ENCODE measurements around the gene LIN7B. TPM values are rescaled to one million over a fixed set of nuclear protein-coding genes. Genes with fewer than 3 reads are reported as not detected.

Gene LIN7B
- 5.1 to 9.9 TPM (median 7.0 TPM) in 5 replicates for total RNA-seq (2022; extraction: Qiagen RNA extraction)

GRCh38 chr19:49113762-49114629 is at the start of gene LIN7B:
Gene LIN7B (plus strand): TSS chr19:49114370. CDS start chr19:49114405, 35 bp downstream.

GRCh38 chr19:49064768-49065611 is 49.2 kb upstream of the LIN7B start, which contains the start of gene NTF4:
Gene NTF4 (minus strand): TSS chr19:49064818. CDS start chr19:49061997, 2,821 bp downstream.

GRCh38 chr19:49085020-49085867 is 28.9 kb upstream of the LIN7B start, which contains the start of gene SNRNP70:
Gene SNRNP70 (plus strand): TSS chr19:49085451. CDS start chr19:49086415, 964 bp downstream.

GRCh38 chr19:49118565-49119410 is 4.6 kb downstream of the LIN7B start, which contains the start of gene C19orf73:
Gene C19orf73 (minus strand): TSS chr19:49119143. CDS start chr19:49119022, 121 bp downstream.

GRCh38 chr19:49119411-49120324 is 5.5 kb downstream of the LIN7B start, which contains the start of gene PPFIA3:
Gene PPFIA3 (plus strand): TSS chr19:49119544. CDS start chr19:49127874, 8,330 bp downstream.

GRCh38 chr19:49155005-49155819 is 41.0 kb downstream of the LIN7B start, which contains the start of gene HRC:
Gene HRC (minus strand): TSS chr19:49155396. CDS start chr19:49155237, 159 bp downstream.

DNA sequence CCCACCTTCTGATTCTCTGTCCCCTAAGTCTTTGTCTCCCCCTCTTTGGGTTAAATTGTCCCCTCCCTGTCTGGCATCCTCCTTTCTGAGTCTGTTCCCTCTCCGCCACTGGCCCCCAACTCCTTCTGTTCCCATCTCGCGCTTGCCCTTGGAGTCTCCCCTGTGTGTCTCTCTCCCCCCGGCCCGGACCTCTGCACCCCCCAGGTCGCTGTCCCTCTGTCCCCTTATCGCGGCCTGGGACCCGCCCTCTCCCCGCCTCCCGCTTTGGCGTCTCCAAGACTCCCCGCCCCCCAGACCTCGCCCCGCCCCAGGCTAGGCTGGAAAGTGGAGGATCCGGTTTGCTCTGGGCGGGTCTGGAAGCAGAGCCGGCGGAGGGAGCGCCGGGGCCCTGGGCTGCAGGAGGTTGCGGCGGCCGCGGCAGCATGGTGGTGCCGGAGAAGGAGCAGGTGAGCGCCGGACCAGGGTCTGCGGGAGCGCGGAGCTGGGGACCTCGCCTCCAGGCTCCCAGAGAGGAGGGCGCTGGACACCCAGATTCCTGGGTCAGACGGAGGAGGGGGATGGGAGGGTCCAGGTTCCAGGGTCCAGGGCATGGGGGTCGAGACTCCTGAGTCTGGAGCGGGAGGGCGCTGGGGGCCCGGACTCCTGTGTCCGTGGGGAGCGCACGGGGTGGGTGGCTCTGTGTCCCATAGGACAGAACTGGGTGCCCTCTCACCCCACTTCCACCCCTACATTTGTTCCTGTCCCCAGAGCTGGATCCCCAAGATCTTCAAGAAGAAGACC is 43.5 kb downstream of the LIN7B start, which contains the start of gene TRPM4:
TSS of gene TRPM4 (plus strand) at position 348 of the 780 bp plus-strand sequence. CDS start at position 423, 75 bp downstream.

Other genes with a start within 250 kb of the LIN7B start
- gene PLEKHA4, start 245.8 kb upstream of the LIN7B start, total RNA-seq (2022; extraction: Qiagen RNA extraction), result 1.2 to 1.6 TPM (median 1.4 TPM) in 5 replicates
- 79.7 to 121 TPM (median 92.8 TPM) in 5 replicates for gene PPP1R15A, start 241.9 kb upstream of the LIN7B start, total RNA-seq (2022; extraction: Qiagen RNA extraction)
- gene TULP2, start 215.6 kb upstream of the LIN7B start, total RNA-seq (2022; extraction: Qiagen RNA extraction), result not detected in 5 replicates
- 206 to 233 TPM (median 208 TPM) in 5 replicates for gene NUCB1, start 214.1 kb upstream of the LIN7B start, total RNA-seq (2022; extraction: Qiagen RNA extraction)
- 0.87 to 1.6 TPM (median 1.3 TPM) in 5 replicates for gene DHDH, start 180.7 kb upstream of the LIN7B start, total RNA-seq (2022; extraction: Qiagen RNA extraction)
- gene BAX, start 159.5 kb upstream of the LIN7B start, total RNA-seq (2022; extraction: Qiagen RNA extraction), result 283 to 383 TPM (median 335 TPM) in 5 replicates
- 16,772 to 23,411 TPM (median 18,179 TPM) in 5 replicates for gene FTL, start 149.1 kb upstream of the LIN7B start, total RNA-seq (2022; extraction: Qiagen RNA extraction)
- gene GYS1, start 121.1 kb upstream of the LIN7B start, total RNA-seq (2022; extraction: Qiagen RNA extraction), result 17.8 to 21.9 TPM (median 19.9 TPM) in 5 replicates
- gene RUVBL2, start 120.5 kb upstream of the LIN7B start, total RNA-seq (2022; extraction: Qiagen RNA extraction), result 221 to 248 TPM (median 236 TPM) in 5 replicates
- gene LHB, start 97.3 kb upstream of the LIN7B start, total RNA-seq (2022; extraction: Qiagen RNA extraction), result not detected in 5 replicates
- not detected in 5 replicates for gene CGB3, start 90.0 kb upstream of the LIN7B start, total RNA-seq (2022; extraction: Qiagen RNA extraction)
- 0.09 to 0.21 TPM (median 0.21 TPM) in 3 of 5 replicates, not detected in the others for gene CGB2, start 82.5 kb upstream of the LIN7B start, total RNA-seq (2022; extraction: Qiagen RNA extraction)
- not detected in 5 replicates for gene CGB1, start 77.5 kb upstream of the LIN7B start, total RNA-seq (2022; extraction: Qiagen RNA extraction)
- 0.52 to 1.0 TPM (median 0.68 TPM) in 5 replicates for gene CGB5, start 70.5 kb upstream of the LIN7B start, total RNA-seq (2022; extraction: Qiagen RNA extraction)
- gene CGB8, start 65.3 kb upstream of the LIN7B start, total RNA-seq (2022; extraction: Qiagen RNA extraction), result 1.6 to 3.0 TPM (median 2.6 TPM) in 5 replicates
- gene CGB7, start 56.6 kb upstream of the LIN7B start, total RNA-seq (2022; extraction: Qiagen RNA extraction), result 0.32 to 0.76 TPM (median 0.42 TPM) in 5 replicates
- gene NTF4, start 49.6 kb upstream of the LIN7B start, total RNA-seq (2022; extraction: Qiagen RNA extraction), result 0.29 to 0.78 TPM (median 0.66 TPM) in 5 replicates
- gene KCNA7, start 41.7 kb upstream of the LIN7B start, total RNA-seq (2022; extraction: Qiagen RNA extraction), result 0.01 to 0.02 TPM in 2 of 5 replicates, not detected in the others
- gene SNRNP70, start 28.9 kb upstream of the LIN7B start, total RNA-seq (2022; extraction: Qiagen RNA extraction), result 311 to 342 TPM (median 330 TPM) in 5 replicates
- gene C19orf73, start 4.8 kb downstream of the LIN7B start, total RNA-seq (2022; extraction: Qiagen RNA extraction), result 0.91 to 2.0 TPM (median 1.6 TPM) in 5 replicates
- 4.8 to 8.8 TPM (median 7.2 TPM) in 5 replicates for gene PPFIA3, start 5.2 kb downstream of the LIN7B start, total RNA-seq (2022; extraction: Qiagen RNA extraction)
- gene HRC, start 41.0 kb downstream of the LIN7B start, total RNA-seq (2022; extraction: Qiagen RNA extraction), result 0.05 TPM in 1 of 5 replicates, not detected in the others
- gene TRPM4, start 43.4 kb downstream of the LIN7B start, total RNA-seq (2022; extraction: Qiagen RNA extraction), result 7.3 to 10.2 TPM (median 9.0 TPM) in 5 replicates
- 0.74 to 1.3 TPM (median 1.1 TPM) in 5 replicates for gene SLC6A16, start 210.8 kb downstream of the LIN7B start, total RNA-seq (2022; extraction: Qiagen RNA extraction)
- not detected in 5 replicates for gene CD37, start 221.0 kb downstream of the LIN7B start, total RNA-seq (2022; extraction: Qiagen RNA extraction)
- gene TEAD2, start 248.0 kb downstream of the LIN7B start, total RNA-seq (2022; extraction: Qiagen RNA extraction), result 12.3 to 18.5 TPM (median 16.9 TPM) in 5 replicates
- 0.23 to 0.88 TPM (median 0.64 TPM) in 5 replicates for gene DKKL1, start 249.5 kb downstream of the LIN7B start, total RNA-seq (2022; extraction: Qiagen RNA extraction)

Data from A549 treated with AZD2906 at 1 μM for 4 hours (cell line).